Left cardiac atrium (tissue), 4 donors: ENCODE measurements around the gene ANKRD28. TPM values are rescaled to one million over a fixed set of nuclear protein-coding genes. Genes with fewer than 3 reads are reported as not detected.
A peak's percentile ranks its signal among the peaks of the same experiment; 100 is the strongest.

ENCODE experiments used
- ATAC-seq, 2 donors: fragments of 200-7000 bp; cut with Tn5 transposase; one replicate each; pipeline ENCODE4 v1.9.1; 2020; ENCODE audit warnings: mild to moderate bottlenecking in 2 of 2, moderate library complexity in 2 of 2
- DNase-seq: peaks from one replicate; pipeline ENCODE4 v3.0.0-alpha.2; 2020
- intact Hi-C, 2 donors: fragments of 100-400 bp; cut with DNase I; formaldehyde crosslinking; loops; one replicate each; pipeline versions ENCODE4 v1.14.1 to v1.15.1; 2022 to 2023
- total RNA-seq, 2 donors: library from RNA; stranded (reverse); fragmentation: NEBNext Ultra II Directional; extraction: Animal tissue kit (Norgen Biotek cat#: 25700); gene quantifications; one replicate each; pipeline ENCODE4 v1.2.1, GENCODE V29; 2021
- donor health status: DM: no; HTN: yes; CAD: no.
- donor health status: DM: no; HTN: yes; CAD: no; lungs with severe emphysema.
- donor health status: DM: yes; HTN: yes; CAD: no.
- donor health status: Dilated cardiomyopathy.

ANKRD28 gene
- total RNA-seq, 2 donors from 2014 or later = 11.1 to 13.0 TPM

- DNase-seq = no peak
- no peak for ATAC-seq
- intact Hi-C loops = no loop called here
These were observed 107.0 kb downstream of the ANKRD28 start for GRCh38 chr3:15690748-15691147.

DNA sequence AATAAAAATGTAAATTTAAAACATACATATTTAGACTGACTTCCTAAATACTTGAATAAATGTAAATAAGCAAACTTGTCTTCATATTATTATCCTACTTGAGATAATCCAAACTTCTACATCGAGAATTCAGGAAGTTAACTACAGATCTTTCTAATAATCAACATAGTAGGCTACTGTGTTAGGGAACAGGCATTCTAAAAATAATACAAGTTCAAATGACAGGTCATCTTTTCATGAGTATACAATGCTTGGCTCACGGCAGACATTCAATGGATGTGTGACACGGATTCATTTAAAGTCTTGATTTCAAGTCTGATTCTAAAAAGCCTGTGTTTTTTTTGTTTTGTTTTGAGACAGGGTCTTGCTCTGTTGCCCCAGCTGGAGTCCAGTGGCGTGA lies 107.5 kb downstream of the ANKRD28 start:
- DNase-seq (no peak), ATAC-seq (no peak)
- intact Hi-C loops = no loop called here

DNA sequence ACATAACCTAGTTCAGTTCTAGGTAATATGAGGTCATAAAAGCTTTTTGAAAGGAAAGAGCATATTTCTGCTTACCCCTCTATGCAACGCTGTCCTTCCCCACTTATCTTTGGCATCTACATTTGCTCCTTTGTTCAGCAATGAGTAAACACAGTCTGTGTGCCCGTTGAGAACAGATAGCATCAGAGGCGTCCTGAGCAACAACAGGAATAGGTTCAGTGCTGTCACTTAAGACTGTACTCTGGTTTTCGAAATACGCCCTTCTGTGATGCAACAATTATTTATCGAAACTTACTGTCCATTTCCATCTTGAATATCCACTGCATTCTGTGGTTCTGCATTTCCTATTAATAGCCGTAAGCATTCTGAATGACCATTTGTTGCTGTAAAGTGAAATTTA lies 111.9 kb downstream of the ANKRD28 start:
- DNase-seq (no peak), ATAC-seq (no peak)
- intact Hi-C loops = no loop called here

DNA sequence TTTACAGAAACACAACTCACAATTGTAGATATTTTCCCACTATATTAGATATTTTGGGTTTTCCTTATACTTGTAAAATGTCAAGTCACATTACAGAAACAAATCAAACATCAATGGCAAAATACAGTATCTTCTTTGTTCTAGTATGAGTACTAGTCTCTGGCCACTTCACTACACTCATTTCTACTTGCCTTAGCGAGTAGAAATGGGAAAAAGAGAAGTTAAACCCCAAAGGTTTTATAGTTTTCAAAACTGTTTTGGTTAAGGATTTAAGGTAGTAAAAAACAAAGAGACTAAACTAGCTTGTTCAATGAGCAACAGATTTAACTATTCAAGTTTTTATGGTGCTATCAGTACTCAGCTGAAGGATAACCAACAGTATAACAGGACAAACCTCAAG lies 114.5 kb downstream of the ANKRD28 start:
- intact Hi-C loops = no loop called here

GRCh38 chr3:15682561-15683185 lies 115.1 kb downstream of the ANKRD28 start:
- ATAC-seq (no peak), DNase-seq (no peak)
- intact Hi-C loops = no loop called here

More for the DNA sequence above, 114.5 kb downstream of the ANKRD28 start:
- ATAC-seq = no peak
- no peak for DNase-seq

DNA sequence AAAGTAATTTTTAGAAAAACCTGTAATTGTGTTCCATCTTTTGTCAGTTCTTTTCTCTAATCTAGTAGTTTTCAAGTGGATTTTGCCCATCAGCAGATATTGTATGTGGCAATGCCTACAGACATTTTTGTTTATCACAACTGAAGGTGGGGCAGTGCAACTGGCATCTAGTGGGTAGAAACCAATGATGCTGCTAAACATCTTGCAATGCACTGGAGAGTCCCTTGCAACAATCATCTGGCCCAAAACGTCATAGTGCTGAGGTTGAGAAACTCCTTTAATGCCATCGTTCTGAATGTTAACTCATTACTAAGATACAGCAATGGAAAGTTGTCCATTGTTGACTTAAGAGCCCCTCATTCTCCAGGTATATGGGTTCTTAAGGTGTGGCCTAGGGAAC lies 116.1 kb downstream of the ANKRD28 start:
- DNase-seq = no peak
- ATAC-seq = no peak
- intact Hi-C loops = no loop called here

- intact Hi-C loops = no loop called here
- DNase-seq (no peak), ATAC-seq (no peak)
These were observed 118.5 kb downstream of the ANKRD28 start for GRCh38 chr3:15679306-15679705.

GRCh38 chr3:15676259-15676658 lies 121.5 kb downstream of the ANKRD28 start:
- ATAC-seq (no peak), DNase-seq (no peak)
- intact Hi-C loops = no loop called here

DNA sequence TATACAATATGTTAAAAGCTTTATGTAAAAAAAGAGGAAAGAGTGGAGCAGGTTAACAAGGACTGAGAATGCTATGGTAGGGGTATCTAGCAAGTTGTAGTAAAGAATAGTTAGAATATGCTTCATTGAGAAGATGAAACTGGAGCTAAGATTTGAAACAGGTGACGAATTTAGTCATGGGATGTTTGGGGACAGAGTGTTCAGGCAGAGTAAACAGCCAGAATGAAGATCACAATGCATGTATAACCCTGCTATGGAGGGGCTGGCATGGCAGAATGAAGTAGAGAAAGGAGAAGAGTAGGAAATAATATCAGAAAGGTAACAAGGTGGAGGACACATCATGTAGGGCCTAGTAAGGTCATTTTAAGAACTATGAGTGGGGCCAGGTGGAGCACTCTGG lies 124.2 kb downstream of the ANKRD28 start:
- intact Hi-C loops = no loop called here
- DNase-seq (no peak), ATAC-seq (no peak)

GRCh38 chr3:15667484-15667883 lies 130.3 kb downstream of the ANKRD28 start:
- intact Hi-C loops = no loop called here
- ATAC-seq (no peak), DNase-seq (no peak)

DNA sequence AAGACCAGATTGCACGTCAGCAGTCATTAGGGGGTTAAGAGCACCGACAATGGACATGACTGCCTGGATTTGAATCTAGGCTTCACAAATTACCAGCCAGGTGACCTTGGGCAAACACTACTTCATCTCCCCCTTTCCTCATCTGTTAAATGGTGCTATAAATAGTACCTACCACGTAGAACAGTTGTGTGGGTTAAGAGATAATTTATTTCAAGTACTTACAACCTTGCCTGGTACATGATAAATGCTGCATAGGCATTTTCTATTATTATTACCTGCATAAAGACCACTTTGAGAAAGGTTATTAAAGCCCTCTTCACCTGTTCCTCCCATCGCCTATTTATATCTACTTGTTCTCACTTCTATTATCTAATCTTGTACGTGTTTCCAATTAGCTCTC lies 131.5 kb downstream of the ANKRD28 start:
- intact Hi-C loops = no loop called here
- ATAC-seq (peak in 1 of 2 donors; percentile 16), DNase-seq (no peak)

- no peak for DNase-seq
- ATAC-seq = no peak
- intact Hi-C loops = no loop called here
These were observed 132.1 kb downstream of the ANKRD28 start for GRCh38 chr3:15665510-15666150.

DNA sequence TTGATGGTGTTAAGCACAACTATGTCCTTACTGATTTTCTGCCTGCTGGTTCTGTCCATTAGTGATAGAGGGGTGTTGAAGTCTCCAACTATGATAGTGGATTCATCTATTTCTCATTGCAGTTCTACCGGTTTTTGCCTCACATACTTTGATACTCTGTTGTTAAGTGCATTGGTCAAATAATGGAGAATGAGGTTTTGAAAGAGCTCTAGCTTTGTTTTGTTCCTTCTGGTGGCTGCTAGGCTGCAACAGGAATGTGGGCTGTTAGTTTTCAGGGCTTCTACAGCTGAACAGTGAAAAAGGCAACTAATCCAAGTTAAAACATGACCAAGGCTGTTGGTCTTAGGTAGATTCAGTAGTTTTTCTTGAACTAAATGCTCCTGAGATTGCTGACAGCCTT lies 133.6 kb downstream of the ANKRD28 start:
- intact Hi-C loops = no loop called here
- ATAC-seq = no peak
- DNase-seq = no peak

DNA sequence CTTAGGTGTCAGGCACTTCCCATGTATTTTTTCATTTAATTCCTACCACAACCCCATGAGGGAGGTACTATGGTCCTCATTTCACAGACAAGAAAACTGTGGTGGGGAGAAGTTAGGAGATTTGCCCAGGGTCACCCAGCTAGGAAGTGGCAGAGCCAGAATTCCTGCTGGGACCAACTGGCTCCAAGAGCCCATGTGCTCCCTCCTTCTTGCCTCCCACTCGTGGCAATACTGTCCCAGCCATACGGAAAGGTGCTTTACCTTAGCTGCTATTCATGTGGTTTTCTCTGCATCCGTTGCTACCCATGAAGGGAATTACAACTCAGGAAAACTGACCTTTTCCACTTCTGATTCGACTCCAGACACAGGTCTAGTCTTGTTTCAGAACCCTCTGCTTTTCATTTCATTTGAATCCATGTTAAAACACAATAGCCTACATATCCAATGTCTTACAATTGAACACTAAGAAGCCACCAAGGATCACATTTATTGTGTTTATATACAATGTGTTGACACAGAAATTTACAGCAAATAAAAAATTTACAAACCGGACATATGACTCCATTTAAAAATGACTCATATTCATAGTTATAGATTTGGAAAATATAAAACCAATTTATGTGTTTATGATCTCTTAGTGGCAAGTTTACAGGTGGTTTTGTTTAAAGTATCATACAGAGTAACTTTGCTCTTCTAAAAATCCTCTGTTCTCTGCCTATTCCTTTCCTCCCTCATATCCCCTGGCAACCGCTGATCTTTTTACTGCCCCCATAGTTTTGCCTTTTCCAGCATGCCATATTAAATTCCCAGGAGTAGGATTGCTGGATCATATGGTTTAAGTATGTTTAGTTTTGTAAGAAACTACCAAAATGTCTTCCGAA lies 137.5 kb downstream of the ANKRD28 start:
- DNase-seq (no peak), ATAC-seq (no peak)
- intact Hi-C loops = no loop called here

DNA sequence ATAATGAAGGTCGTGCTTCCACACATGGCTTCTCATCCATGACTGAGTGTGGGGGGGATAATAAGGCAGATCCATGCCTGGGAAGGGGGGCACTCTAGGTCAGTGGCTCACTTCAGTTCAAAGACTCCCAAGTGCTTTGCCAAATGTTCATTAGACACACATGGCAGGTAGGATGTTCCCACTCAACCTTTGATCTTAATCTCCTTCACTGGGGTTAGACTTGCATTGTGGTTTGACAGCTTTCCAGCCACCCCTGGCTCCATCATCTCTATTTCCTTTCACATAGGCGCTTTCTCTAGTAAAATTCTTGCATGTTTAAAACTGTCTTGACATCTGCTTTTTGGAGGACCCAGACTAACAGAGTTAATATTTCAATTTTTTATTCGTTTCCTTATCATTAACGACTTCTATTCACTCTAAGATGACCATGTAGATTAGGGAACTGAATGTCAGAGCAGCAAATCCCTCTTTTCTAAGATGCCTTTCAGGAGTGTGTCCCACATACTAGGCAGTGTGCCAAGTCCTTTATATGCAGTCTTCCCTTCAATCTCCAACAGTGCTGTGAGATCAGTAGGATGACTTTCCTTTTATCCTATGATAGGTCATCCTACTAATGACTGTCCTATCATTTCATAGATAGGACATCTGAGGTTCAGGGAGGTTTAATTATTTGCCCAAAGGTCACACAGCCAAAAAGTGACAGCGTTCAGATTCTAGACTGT lies 138.4 kb downstream of the ANKRD28 start:
- ATAC-seq (no peak), DNase-seq (no peak)
- intact Hi-C loops = no loop called here

- DNase-seq = no peak
- intact Hi-C loops = no loop called here
- no peak for ATAC-seq
These were observed 140.8 kb downstream of the ANKRD28 start for GRCh38 chr3:15657016-15657415.

DNA sequence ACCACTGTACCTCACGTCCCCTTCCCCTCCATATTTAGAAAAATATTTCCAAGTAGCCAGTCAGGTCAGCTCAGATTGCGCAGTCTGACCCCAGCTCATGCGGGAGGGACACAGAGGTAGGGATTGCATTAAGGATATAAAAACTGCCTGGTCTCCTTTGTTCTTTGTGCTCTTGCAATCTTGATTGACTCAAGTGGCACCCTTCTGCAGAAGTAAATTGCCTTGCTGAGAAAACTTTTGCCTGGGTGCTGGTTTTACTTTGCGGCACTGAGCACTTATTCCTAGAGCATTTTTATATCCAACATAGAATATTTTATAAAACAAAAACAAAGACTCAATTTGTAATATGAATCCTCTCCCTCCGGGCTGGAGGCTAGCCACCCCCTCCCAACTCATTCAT lies 141.4 kb downstream of the ANKRD28 start:
- no peak for DNase-seq
- ATAC-seq = no peak
- intact Hi-C loops = no loop called here

- intact Hi-C loops = no loop called here
- ATAC-seq (no peak), DNase-seq (no peak)
These were observed 142.9 kb downstream of the ANKRD28 start for GRCh38 chr3:15654891-15655290.

DNA sequence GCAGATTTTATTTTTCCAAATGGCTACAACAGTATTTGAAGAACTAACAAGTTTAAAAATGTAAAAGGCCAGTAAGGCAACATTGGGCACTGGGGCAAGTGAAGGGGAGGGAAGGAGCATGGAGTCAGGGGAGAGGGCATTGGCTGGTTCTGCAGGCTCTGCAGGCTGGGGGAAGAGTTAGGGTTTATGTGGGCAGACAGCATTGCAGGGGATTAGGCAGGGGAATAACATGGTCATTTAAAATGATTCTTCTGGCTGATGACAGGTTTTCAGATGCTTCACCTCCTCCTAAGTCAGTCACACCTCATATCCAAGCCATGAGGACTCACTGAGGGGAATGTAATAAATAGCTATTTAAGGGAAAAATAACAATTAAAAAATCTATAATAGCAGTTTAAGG lies 143.7 kb downstream of the ANKRD28 start:
- intact Hi-C loops = no loop called here
- no peak for ATAC-seq
- DNase-seq = no peak

- DNase-seq (no peak), ATAC-seq (no peak)
- intact Hi-C loops = no loop called here
These were observed 144.5 kb downstream of the ANKRD28 start for GRCh38 chr3:15653321-15653720.
